ENCODE measurements around the gene WDR6. TPM values are rescaled to one million over a fixed set of nuclear protein-coding genes. Genes with fewer than 3 reads are reported as not detected.

WDR6 gene
- total RNA-seq, 1 donor from 2014 or later: 99.6 TPM

GRCh38 chr3:49028673-49029562 is 21.7 kb downstream of the WDR6 start, which contains the start of gene IMPDH2:
IMPDH2 (minus strand) TSS chr3:49029398; CDS start chr3:49029350, 48 bp downstream.
- DNase-seq (ENCODE audit: low read depth in 2 of 2): peak; percentile 94 to 96

- no peak for DNase-seq (ENCODE audit: low read depth in 2 of 2)
These were observed 22.3 kb downstream of the WDR6 start for GRCh38 chr3:49029563-49029884.

GRCh38 chr3:49030321-49030720 is 23.1 kb downstream of the WDR6 start:
- no peak for DNase-seq (ENCODE audit: low read depth in 2 of 2)

GRCh38 chr3:49032646-49033304 is 25.6 kb downstream of the WDR6 start:
- DNase-seq (ENCODE audit: low read depth in 2 of 2): no peak

- no peak for DNase-seq (ENCODE audit: low read depth in 2 of 2)
These were observed 27.5 kb downstream of the WDR6 start for GRCh38 chr3:49034650-49035049.

- no peak for DNase-seq (ENCODE audit: low read depth in 2 of 2)
These were observed 28.1 kb downstream of the WDR6 start for GRCh38 chr3:49035281-49035680.

- DNase-seq (ENCODE audit: low read depth in 2 of 2): no peak
These were observed 46.4 kb downstream of the WDR6 start for GRCh38 chr3:49053543-49053942.

GRCh38 chr3:49054344-49054862 is 47.2 kb downstream of the WDR6 start:
- no peak for DNase-seq (ENCODE audit: low read depth in 2 of 2)

GRCh38 chr3:49057268-49057667 is 50.1 kb downstream of the WDR6 start:
- DNase-seq (ENCODE audit: low read depth in 2 of 2): no peak

GRCh38 chr3:49058011-49058410 is 50.8 kb downstream of the WDR6 start:
- no peak for DNase-seq (ENCODE audit: low read depth in 2 of 2)

Other genes with a start within 250 kb of the WDR6 start
- gene PRKAR2A, start 159.5 kb upstream of the WDR6 start, total RNA-seq: 22.9 and 26.6 TPM in 2 replicates
- 15.3 and 25.2 TPM in 2 replicates for gene SLC25A20, start 108.5 kb upstream of the WDR6 start, total RNA-seq
- 46.0 and 69.0 TPM in 2 replicates for gene ARIH2, start 88.5 kb upstream of the WDR6 start, total RNA-seq
- gene P4HTM, start 17.1 kb upstream of the WDR6 start, total RNA-seq: 1.6 and 5.7 TPM in 2 replicates
- gene DALRD3, start 11.2 kb downstream of the WDR6 start, total RNA-seq: 29.4 and 30.6 TPM in 2 replicates
- 57.1 and 76.4 TPM in 2 replicates for gene NDUFAF3, start 14.7 kb downstream of the WDR6 start, total RNA-seq
- gene IMPDH2, start 22.0 kb downstream of the WDR6 start, total RNA-seq: 130 and 331 TPM in 2 replicates
- gene QRICH1, start 86.7 kb downstream of the WDR6 start, total RNA-seq: 52.3 and 56.0 TPM in 2 replicates
- 325 and 387 TPM in 2 replicates for gene QARS1, start 97.4 kb downstream of the WDR6 start, total RNA-seq
- 21.6 and 36.9 TPM in 2 replicates for gene USP19, start 113.4 kb downstream of the WDR6 start, total RNA-seq
- 580 and 1,189 TPM in 2 replicates for gene LAMB2, start 125.7 kb downstream of the WDR6 start, total RNA-seq
- gene CCDC71, start 158.9 kb downstream of the WDR6 start, total RNA-seq: 10.7 and 20.2 TPM in 2 replicates
- gene KLHDC8B, start 164.2 kb downstream of the WDR6 start, total RNA-seq: 46.9 and 144 TPM in 2 replicates